Measurements from ENCODE around the gene XPA.
A peak's percentile ranks its signal among the peaks of the same experiment; 100 is the strongest.
"Not testable (repeated sequence)": the region's sequence is repeated elsewhere in the genome, so short reads cannot be mapped to it uniquely, and the experiment has no call there.

XPA gene

DNA sequence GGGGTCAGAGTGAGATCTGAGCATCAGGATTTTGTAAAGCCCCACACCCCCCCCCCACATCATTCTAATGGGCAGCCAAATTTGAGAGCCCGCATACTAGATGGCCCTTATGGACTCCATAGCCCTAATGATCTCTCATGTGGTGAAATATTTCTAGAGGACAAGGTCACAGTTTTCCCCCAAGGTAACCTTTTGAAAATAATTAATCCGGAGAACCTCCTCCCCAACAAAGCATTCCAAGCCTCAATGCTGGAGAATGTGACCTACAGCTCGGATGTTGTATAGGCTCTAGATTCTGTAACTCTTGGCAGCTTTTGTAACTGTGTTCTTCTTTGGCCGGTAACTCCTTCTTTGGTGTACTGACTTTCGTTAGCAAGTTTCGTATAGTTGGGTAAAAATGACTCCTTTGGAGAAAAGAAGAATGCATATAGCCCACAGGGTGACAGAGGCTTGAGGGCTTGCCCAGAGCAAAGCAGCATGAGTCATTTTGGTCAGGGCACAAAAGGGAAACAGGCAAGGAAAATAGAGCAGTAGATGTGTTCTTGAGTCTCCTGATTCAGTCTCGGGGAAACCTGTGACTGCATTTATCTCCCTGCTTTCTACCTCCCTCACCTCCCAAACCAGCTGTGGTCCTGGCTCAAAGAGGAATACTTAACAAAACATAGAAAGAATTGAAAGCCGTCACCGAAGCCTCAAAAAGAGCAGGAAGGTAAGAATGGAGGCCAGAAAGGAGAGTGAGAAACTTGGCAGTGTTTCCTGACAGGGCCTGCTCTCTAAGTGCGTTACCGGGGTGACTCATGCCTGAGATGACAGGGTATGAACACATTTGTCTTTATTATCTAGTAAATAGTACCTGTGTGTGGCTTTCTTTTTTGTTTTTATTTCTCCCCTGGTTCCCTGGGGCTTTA is 6.6 kb upstream of the XPA start:
- no peak for DNase-seq

DNA sequence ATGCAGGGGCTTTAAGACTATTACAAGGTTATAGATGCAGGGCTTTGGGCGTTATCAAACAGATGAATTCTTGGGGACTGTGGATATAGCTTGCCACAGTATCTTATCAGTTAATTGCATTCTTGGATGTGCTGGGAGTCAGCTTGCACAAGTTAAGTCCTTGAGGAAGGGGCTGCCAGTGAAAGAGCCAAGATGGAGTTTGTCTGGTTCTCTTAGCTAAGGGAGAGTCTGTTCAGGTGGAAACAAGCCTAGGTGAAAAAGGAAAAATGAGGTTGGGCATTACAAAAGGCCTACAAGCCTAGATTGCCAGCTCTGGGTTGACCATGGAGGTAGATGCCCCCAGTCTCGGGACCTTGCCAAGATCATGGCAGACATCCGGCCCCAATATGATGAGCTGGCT is 2.7 kb upstream of the XPA start:
- not testable (repeated sequence) for DNase-seq

DNA sequence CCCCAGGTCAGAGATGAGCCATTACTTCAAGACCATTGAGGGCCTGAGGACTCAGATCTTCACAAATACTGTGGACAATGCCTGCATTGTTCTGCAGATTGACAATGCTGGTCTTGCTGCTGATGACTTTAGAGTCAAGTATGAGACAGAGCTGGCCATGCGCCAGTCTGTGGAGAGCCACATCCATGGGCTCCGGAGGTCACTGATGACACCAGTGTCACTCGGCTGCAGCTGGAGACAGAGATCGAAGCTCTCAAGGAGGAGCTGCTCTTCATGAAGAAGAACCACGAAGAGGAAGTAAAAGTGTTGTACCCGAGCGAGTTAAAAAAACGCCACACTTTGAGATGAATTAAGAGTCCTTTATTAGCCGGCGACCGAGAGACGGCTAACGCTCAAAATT is 2.1 kb upstream of the XPA start:
- peak; percentile 12 to 29 for DNase-seq

DNA sequence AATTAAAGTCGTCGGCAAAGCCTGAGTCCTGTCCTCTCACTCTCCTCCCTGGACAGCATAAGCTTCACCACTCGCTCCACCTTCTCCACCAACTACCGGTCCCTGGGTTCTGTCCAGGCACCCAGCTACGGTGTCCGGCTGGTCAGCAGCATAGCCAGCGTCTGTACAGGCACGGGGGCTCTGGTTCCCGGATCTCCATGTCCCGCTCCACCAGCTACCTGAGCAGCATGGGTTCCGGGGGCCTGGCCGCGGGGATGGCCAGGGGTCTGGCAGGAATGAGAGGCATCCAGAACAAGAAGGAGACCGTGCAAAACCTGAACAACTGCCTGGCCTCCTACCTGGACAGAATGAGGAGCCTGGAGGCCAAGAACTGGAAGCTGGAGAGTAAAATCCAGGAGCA is 1.7 kb upstream of the XPA start:
- no peak for DNase-seq

DNA sequence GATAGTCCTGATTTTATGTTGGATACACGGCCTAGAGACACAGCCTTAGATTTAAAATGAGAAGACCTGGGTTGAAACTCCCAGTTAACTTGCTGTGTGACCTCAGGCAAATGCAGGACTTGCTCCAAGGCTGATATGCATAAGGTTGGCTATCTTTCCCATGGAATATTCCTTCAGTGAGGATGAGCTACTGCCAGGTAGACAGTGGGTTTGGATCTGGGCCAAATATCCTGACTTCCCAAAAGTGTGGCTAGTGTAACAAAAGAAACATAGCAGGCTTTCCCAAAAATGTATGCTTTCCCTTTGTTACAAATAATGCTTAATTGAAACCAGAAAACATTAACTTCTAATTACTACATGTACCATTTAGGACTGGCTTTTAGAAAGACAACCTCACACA is 697 bp upstream of the XPA start:
- DNase-seq: no peak

DNA sequence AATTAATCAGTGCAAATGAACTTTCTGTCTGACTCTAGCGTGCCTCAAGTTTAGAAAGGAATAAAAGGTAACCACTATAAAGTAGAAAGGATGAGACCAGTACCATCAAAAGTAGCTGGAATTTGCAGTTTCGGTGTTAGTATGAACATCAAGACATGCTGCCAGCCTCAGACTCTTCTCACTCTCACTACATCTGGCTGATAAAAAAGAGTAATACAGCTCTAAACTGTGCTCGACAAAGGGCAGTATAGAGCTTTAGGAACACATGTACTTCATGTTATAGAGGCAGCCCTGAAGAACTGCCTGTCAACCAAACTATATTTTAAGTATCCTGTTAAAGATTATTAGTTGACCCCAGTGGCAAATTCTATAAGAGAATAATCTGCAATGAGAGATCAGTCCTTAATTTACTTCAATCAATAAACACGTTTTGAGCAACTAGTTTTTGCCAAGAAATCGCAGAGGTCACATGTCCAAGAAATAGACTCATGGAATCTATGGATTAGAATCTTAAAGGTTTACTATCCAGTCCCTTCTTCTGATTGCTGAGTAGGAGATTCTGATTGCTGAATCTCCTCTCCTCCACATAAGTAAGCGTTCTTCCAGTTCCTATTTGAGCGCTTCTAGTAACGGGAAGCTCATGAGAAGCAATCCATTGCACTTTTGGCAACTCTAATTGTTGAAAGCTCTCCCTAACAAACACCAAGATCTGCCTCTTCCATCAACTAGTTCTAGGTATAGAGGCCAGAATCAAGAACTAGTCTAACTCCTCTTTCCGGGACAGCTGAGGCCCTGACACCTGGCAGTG is 941 bp downstream of the XPA start:
- DNase-seq: peak in 1 of 2 donors; percentile 56

DNA sequence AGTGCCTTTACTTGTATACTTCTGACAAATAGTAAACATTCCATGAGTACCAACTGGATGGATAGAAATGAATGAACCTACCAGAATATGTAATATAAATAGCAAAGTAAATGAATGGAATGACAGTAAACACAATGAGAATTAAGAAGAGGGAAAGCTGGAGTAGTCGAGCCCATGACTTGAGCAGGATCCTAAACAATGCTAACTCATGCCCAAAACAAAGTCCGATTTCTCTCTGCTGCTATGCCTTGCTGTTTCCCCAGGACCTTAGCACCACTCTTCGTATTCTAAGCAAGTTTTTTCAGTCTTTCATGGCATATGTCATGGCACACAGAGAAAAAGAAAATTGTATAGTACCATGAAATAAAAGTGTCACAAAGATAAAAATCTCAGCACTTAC is 1.8 kb downstream of the XPA start:
- no peak for DNase-seq

DNA sequence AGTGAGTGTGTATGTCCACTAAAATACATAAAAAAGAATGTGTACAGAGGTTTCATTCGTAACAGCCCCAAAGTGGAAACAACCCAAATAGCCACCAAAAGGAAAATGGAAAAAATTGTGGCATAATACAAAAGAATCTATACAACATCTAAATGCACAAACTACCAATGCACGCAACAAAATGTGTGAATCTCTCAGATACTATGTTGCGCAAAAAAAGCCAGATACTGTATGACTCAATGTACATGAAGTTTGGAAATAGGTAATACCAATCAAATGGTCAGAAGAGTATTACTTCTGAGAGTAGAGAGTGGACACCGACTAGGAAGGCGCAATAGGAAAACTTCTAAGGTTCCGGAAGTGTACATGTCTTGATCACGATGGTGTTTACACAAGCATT is 2.4 kb downstream of the XPA start:
- DNase-seq: no peak

DNA sequence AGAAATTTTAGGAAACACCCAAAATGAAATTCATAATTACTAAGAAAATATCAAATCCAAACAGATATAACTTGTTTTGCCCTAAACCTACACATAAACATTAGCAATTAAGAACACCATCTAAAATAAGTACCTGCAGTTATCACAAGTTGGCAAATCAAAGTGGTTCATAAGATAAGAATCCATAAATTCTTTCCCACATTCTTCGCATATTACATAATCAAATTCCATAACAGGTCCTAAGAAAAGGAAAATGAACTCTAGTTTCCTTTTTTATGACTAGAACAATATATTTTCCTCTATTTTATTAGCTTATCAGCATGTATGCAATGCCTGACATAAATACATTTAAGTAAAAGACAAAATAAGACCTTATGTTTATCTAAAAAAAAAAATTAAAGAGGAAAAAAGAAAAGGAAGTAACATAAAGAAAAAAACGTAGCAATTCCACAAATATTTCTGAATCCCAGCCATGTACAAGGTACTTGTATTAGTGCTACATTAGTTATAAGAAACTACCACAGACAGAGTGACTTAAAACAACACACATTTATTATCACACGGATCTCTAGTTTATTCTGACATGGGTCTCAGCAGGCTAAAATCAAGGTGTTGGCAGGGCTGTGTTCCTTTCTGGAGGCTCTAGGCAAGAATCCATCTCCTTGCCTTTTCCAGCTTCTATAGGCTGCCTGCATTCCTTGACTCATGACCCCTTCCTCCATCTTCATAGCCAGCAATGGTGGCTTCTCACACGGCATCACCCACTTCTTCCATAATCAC is 7.5 kb downstream of the XPA start:
- no peak for DNase-seq

DNA sequence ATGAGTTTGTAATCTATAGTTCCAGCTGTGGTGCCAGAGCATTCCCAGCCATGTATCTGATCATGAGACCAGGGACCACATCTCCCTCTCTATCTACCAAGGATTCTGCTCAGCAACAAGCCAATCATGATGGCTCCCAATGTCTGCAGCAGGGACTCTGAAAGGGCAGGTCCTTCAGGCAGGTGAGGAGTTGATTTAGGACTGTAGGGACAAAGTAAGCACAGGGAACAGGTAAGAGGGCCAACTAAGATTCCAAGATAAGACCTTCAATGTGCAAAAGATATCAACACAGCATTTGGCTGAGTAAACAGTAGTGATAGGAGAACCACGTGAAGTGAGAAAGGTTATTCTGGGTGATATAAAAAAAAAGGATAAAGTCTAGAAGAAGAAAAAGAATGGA is 8.5 kb downstream of the XPA start:
- no peak for DNase-seq

DNA sequence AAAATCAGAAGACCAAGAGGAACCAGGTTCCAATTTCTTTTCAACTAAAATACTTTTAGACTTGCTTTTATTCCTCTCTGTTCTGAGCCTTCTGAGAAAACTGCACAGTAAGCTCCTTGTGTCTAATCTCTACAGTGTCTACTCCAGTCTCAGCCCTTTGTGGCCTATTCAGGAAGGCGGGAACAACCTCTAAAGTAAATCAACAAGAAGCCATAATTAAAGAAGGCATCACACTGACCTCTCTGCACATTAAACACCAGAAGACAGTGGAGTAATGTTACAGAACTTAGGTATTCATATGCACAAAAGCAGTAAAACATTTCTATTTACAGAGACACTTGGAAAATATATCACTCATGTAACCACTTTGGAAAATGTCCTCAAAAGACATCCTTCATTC is 14.9 kb downstream of the XPA start:
- no peak for DNase-seq

DNA sequence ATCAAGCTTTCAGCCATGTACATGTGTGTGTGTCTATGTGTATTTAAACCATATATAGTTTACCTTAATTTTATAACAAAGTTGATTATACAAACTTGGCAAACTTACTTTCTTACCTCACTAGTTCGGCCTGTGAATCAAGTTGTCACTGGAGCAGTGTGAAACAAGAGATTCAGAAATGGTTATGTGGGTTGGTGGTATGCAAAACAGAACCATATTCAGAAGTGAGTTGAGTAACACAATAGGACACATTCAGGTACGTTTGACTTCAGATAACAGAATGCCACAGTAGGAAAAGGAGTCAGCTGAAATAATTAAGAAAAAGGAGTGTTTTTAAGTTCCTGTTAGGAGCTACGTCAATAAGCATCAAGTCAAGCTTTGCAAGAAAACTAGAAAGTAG is 21.5 kb downstream of the XPA start:
- no peak for DNase-seq

DNA sequence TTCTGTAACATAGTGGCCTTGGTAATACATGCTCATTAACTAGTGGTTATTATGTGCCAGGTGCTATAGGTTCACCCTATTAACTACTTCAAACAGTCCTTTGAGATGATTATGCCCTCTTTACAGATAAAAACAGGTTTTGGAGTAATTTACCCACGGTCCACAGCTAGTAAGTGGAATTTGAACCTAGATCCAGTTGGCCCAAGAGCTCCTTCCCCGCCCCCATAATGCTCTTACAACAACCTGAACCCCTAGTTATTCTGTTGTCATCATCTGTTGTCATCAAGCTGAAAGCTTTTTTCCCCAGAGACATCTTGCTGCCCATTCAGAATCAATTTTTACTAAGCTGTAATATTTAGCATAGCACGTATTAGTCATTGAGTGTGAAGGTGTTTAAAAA is 23.2 kb downstream of the XPA start:
- DNase-seq: no peak

DNA sequence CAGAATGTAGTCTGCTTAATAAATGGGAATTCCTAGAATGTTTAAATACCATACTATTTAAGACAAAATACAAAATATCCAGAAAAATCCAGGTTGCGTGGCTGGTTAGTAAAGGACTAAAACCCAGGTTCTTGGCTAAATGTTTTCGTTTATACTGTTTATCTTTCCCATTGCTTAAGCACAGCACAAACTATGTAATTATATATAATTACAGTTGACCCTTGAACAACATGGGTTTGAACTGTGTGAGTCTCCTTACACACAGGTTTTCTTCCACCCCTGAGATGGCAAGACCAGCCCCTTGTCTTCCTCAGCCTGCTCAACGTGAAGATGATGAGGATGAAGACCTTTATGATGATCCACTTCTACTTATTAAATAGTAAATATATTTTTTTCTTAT is 24.7 kb downstream of the XPA start:
- DNase-seq: no peak

DNA sequence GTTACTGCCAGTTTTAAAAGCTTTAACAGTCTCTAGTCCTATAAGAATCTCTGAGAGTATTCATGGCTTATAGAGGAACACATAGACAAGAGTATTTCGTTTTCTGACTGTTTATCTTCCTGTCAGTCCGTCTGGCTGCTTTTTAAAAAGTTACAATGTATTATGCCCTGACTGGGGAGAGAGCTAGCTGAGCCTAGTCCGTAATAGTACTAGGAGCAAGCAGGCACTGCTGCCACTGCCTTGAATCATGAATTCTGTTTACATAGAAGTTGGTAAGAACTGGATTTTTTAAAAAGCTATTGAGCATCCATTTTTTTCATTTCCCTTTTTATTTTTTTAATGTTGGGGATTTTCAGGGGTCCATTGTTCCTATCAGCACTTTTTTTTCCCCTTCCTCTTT is 26.6 kb downstream of the XPA start:
- no peak for DNase-seq

DNA sequence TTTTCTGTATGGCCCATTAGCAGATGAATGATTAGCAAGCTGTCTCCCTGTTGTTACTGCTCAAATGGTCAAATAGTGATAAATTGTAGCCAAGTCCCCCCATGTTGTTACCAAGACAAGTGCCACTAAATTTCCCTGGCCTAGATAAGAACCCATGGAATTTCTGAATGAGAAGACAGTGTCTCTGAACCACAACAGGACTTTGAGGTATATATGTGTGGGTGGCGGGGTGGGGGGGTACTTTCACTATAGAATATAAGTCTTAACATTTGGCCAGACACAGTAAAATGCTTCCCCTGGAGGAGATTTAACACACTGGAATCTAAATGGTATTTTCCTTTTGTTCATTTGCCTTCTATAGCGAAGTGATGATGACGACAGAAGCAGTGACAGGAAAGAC is 28.7 kb downstream of the XPA start:
- no peak for DNase-seq

DNA sequence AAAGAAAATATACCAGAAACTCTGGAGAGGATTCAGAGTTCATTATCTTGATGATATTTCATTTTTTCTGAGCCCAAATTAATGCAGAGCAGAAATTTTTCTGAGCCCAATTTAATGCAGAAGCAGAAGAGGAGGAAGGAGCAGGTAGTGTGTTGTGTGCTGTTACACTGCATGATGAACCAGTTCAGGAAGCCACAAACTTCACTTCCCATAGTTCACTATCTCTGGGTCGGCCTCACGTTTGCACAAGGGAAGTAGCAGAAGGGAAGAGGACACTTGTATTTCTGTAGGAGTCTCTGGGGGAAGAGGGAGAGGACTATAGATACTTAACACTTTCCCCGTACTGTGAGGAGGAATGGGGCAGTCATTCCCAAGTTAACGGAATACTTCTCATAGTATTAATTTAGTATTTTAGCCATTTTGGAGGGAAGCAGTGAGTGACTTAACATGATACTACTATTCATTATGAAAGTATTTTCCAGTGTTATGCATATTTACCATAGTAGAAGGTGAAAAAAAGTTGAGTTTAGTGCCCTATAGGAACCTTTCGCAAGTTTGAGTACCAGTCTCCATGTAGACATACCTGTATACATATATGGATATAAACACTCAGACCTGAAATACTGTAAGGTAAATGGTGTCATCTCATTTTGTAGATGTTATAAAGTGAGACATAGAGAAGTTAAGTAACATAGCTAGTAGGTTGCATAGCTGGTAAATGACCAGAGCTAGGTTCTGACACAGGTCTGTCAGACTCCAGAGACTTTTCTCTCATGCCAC is 30.0 kb downstream of the XPA start:
- no peak for DNase-seq

DNA sequence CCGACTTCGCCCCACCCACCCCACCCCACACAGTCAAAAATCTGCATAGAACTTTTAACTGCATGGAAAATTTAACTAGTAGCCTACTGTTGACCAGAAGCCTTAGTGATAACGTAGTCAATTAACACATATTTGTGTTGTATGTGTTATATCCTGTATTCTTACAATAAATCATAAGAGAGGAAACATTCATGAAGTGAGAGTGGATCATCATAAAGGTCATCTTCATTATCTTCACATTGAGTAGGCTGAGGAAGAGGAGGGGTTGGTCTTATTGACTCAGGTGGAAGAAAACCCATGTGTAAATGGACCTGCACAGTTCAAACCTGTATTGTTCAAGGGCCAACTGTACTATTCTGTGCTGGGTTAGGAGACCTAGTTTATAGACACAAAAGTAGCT is 31.4 kb downstream of the XPA start:
- no peak for DNase-seq

DNA sequence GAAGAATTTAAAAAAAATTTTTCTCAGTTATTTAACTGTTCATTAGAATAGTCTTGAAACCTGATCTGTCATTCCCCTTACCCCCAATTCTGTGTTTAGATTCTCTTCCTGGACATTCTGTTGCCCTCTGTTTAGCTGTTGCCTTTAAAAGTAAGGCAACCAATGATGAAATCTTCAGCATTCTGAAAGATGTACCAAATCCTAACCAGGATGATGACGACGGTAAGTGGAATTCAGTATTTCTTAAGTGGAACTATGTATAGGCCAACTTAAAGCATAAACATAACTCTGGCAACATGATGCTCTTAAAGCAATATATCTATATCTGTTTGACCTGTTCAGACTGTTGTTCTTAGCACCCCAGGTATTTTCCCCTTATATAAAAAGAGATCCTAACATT is 36.3 kb downstream of the XPA start:
- DNase-seq: no peak

DNA sequence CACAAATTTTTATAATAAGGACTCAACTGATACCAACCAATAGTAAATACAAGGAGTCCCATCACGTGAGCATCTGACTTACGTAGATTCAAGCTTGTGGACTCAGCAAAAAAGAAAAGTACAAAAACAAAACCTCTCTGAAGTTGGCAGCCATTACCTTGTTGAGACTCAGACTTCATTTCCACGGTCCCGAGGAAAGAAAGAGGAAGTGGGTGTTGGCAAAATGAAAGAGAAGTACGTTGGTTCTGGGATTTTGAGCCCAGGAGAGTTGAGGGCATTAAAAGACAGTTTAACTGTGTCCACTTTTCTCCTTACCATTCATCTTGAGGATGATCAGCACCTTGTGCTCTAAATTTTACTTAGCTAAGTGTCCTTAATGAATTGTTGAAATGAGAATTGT is 36.8 kb downstream of the XPA start:
- no peak for DNase-seq

DNA sequence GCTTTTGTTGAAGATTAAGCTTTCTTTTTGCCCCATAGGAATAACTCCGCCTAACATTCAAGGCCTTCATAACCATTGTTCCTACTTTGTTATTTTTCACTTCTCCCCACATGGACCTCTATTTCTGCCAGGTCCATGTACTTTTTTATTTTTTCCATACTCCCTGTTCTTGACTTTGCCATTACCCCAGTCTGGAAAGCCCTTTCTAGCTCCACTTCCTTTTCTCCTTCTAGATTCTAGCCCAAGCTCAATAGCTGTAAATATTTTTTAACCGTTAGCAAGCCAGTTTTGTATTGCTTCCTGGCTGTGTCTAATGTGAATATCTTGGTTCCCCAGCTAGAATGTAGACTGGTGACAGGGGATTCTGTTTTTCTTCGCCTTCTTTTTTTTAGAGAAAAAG is 37.4 kb downstream of the XPA start:
- no peak for DNase-seq

DNA sequence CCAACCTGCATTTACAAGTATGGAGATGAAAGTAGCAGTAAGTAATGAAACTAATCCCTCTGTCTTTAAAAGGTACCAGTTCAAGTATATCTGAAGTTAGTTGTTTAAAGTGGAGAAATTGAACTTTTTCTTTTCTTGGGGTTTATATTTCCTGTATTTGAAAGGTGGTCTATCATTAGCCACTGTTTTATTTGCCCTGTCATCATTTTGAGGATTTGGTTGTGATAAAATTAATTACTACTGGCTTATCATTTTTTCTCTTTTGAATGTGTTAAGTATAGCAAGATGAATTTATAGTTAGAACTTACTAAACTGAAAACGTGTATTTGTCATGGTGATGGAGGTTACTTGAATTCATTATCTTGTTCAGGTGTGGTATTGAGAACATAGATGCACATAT is 38.4 kb downstream of the XPA start:
- no peak for DNase-seq

DNA sequence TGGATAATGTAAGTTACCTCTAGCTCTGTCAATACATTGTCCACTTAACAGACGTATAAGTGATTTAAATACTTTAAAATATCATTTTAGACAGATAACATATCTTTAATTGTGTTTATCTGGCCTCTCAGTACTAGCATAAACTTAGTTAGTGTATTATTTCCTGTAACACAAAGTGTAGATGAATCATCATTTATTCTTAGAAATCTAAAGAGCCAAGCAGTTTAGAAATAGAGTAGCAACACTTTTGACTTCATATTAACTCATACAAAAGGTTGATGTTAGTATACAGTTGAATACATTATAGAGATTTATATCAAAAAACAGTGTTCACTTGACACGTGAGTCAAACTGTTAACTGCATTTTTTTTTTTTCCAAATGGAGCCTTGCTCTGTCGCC is 45.5 kb downstream of the XPA start:
- no peak for DNase-seq

All from hippocampal formation (tissue), 2 donors.